NCI-H748 (cell line): ENCODE data around the gene SUPT6H.
A peak's percentile ranks its signal among the peaks of the same experiment; 100 is the strongest.

ENCODE experiments used
- DNase-seq: peaks from one replicate; lab custom pipeline; 2025; ENCODE audit not compliant: unreplicated experiment; lab: John Stamatoyannopoulos, UW

The SUPT6H gene

DNA sequence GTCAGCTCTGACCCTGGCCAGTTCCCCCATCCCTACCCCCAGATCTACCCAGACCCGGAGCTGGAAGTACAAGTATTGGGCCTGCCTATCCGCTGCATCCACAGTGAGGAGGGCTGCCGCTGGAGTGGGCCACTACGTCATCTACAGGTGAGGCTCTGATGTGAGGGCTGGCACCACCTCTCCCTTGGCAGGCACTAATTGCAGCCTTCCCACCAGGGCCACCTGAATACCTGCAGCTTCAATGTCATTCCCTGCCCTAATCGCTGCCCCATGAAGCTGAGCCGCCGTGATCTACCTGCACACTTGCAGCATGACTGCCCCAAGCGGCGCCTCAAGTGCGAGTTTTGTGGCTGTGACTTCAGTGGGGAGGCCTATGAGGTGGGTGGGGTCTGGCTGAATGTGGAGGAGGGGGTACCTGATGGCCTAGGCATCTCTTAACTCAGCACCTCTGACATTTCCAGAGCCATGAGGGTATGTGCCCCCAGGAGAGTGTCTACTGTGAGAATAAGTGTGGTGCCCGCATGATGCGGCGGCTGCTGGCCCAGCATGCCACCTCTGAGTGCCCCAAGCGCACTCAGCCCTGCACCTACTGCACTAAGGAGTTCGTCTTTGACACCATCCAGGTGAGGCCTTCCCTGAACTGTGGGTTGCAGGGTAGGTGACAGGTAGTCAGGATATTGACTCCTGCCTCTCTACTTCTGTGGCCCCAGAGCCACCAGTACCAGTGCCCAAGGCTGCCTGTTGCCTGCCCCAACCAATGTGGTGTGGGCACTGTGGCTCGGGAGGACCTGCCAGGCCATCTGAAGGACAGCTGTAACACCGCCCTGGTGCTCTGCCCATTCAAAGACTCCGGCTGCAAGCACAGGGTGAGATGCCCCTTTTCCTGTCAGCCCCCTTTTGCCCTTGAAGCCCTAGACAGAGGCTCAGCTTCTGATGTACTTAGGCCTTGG lies 86.1 kb downstream of the SUPT6H start:
- DNase-seq: no peak

DNA sequence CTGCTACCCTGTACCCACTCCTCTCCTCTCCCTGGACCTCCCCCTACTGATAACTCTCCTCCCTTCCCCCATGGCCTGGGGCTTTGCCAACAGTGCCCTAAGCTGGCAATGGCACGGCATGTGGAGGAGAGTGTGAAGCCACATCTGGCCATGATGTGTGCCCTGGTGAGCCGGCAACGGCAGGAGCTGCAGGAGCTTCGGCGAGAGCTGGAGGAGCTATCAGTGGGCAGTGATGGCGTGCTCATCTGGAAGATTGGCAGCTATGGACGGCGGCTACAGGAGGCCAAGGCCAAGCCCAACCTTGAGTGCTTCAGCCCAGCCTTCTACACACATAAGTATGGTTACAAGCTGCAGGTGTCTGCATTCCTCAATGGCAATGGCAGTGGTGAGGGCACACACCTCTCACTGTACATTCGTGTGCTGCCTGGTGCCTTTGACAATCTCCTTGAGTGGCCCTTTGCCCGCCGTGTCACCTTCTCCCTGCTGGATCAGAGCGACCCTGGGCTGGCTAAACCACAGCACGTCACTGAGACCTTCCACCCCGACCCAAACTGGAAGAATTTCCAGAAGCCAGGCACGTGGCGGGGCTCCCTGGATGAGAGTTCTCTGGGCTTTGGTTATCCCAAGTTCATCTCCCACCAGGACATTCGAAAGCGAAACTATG lies 87.0 kb downstream of the SUPT6H start:
- DNase-seq: no peak

DNA sequence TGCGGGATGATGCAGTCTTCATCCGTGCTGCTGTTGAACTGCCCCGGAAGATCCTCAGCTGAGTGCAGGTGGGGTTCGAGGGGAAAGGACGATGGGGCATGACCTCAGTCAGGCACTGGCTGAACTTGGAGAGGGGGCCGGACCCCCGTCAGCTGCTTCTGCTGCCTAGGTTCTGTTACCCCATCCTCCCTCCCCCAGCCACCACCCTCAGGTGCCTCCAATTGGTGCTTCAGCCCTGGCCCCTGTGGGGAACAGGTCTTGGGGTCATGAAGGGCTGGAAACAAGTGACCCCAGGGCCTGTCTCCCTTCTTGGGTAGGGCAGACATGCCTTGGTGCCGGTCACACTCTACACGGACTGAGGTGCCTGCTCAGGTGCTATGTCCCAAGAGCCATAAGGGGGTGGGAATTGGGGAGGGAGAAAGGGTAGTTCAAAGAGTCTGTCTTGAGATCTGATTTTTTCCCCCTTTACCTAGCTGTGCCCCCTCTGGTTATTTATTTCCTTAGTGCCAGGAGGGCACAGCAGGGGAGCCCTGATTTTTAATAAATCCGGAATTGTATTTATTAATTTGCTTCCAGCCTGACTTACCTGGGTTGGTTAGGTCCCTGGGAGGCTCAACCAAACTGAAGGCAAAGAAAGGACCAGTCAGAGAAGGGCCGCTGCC lies 87.6 kb downstream of the SUPT6H start:
- DNase-seq: no peak

DNA sequence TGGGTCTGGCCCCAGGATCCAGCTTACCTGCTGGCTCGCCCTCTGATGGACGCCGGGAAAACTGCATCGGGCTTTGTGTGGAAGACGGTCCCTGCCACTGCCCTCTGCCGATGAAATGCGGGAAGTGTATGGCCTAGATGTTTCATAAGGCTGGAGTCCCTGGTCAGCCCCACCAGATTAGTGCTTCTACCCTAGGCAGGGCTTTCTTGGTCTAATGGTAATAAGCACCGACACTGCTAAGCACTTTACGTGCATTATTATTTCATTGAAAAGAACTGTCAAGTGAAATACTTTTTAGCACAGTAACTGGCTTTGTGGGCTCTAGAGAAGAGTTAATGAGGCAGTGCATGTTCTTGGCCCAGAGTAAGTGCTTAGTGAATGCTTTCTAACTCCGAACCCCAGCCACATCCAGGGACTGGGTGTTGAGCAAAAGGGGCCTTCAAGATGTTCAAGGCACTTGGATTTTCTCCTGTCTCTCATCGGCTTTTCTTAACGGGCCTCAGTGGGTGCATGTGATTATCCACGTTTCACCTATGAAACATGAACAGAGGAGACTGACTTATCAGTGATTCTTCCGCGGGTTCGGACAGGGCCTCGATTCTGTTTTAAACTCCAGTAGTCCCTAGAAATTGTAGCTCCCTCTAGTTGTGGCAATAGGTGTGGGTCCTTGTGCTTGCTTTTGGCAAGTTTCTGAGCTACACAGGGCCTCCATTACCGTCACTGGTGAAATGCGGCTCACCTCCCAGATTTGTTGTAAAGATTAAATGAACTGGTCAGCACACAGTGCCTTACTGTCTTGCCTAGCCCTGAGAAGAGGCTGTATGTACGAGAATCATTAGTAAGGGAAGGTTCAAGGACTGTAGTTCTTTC lies 88.4 kb downstream of the SUPT6H start:
- peak; percentile 94 for DNase-seq

DNA sequence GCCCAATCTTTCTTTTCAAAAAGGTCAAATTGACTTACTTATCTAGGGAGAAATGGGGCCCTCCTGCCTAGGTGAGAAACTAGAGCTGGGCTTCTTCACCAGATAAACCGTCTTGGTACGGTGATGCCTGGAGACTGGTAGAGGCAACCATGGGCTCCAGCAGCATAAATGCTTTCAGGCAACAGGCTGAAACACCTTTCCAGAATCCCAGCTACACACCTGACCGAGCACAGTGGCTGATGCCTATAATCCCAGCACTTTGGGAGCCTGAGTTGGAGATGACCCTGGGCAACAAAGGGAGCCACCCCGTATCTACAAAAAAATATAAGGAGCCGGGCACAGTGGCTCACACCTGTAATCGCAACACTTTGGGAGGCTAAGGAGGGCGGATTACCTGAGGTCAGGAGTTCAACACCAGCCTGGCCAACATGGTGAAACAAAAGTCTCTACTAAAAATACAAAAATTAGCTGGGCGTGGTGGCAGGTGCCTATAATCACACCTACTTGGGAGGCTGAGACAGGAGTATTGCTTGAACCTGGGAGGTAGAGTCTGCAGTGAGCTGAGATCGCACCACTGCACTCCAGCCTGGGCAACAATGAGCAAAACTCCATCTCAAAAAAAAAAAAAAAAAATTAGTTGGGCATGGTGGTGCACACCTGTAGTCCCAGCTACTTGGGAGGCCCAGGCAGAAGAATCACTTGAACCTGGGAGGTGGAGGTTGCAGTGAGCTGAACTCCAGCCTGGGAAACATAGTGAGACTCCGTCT lies 89.8 kb downstream of the SUPT6H start:
- DNase-seq: no peak
